HepG2 (cell line): ENCODE measurements around the gene MYRIP. TPM values are rescaled to one million over a fixed set of nuclear protein-coding genes. Genes with fewer than 3 reads are reported as not detected.

Source experiments
- ATAC-seq: fragments of 200-7000 bp; cut with Tn5 transposase; 3 replicates; pipeline ENCODE4 v1.9.1; 2020; ENCODE audit warnings: mild to moderate bottlenecking, moderate library complexity
- BruUV-seq: library from RNA; stranded (reverse); fragments of 400-500 nt; replicated peaks from 2 replicates; lab custom pipeline; 2021; lab: Mats Ljungman, UMichigan
- CTCF ChIA-PET: fragments of 300-600 bp; formaldehyde crosslinking; extraction: SDS; loops from one replicate; lab custom pipeline; 2021; ENCODE audit warnings: low total read pairs, inconsistent platforms, low intra/inter-chr PET ratio; lab: Yijun Ruan, JAX
- POLR2A ChIA-PET: fragments of 350-600 bp; sonication (Branson Sonifier 250); formaldehyde crosslinking; loops from one replicate; lab custom pipeline; 2020; ENCODE audit warnings: antibody characterized with exemption, inconsistent platforms; lab: Yijun Ruan, JAX
- DNase-seq: peaks from one replicate; pipeline ENCODE4 v3.0.0-alpha.2; 2015; ENCODE audit warnings: low spot score
- FAIRE-seq: peaks from 3 replicates; lab custom pipeline; 2011; peaks lifted over from hg19 to GRCh38; lab: Jason Lieb, UNC
- H2AFZ ChIP-seq: one replicate; pipeline ENCODE4 v1.6.1; 2011; ENCODE audit warnings: low read length, inconsistent platforms
- H3K27ac ChIP-seq: fragments of 300-600 bp; 3 replicates; pipeline ENCODE4 v1.8.0; 2011; ENCODE audit warnings: mixed run types, mild to moderate bottlenecking, mixed read lengths, low read length, inconsistent platforms; ENCODE audit not compliant: insufficient read depth; ENCODE audit errors: extremely low read length
- H3K27me3 ChIP-seq, 2 experiments: fragments of 200-600 bp in 1 of 2; 2 replicates in 1 of 2; 3 replicates in 1 of 2; pipeline versions ENCODE4 v1.6.0 to v1.8.0; 2011; ENCODE audit warnings: low read length in 2 of 2, mild to moderate bottlenecking in 2 of 2, moderate library complexity in 2 of 2, inconsistent platforms in 1 of 2; ENCODE audit not compliant: insufficient read depth in 2 of 2, control insufficient read depth in 1 of 2
- H3K36me3 ChIP-seq, 2 experiments: fragments of 200-600 bp in 1 of 2; replicated peaks in 1 of 2; 2 replicates in 1 of 2; 3 replicates in 1 of 2; pipeline versions ENCODE4 v1.5.1 to v1.8.0; 2011; ENCODE audit warnings: low read length in 2 of 2, inconsistent platforms in 1 of 2; ENCODE audit not compliant: insufficient read depth in 2 of 2, control insufficient read depth in 1 of 2
- H3K4me1 ChIP-seq: 2 replicates; pipeline ENCODE4 v1.5.1; 2012; ENCODE audit warnings: low read length, inconsistent platforms; ENCODE audit not compliant: insufficient read depth
- H3K4me2 ChIP-seq: 2 replicates; pipeline ENCODE4 v1.6.0; 2011; ENCODE audit warnings: low read depth, low read length, inconsistent platforms
- H3K4me3 ChIP-seq, 3 experiments: fragments of 200-600 bp in 1 of 3; sonication (generic), shearing (Covaris generic) in 1 of 3; replicated peaks in 1 of 3; 2 replicates each; pipeline ENCODE4 v1.5.1; 2011 to 2016; ENCODE audit warnings: low read length in 3 of 3, inconsistent platforms in 2 of 3, low read depth in 2 of 3, mild to moderate bottlenecking in 2 of 3, control low read depth in 1 of 3, mixed read lengths in 1 of 3; ENCODE audit not compliant: insufficient read depth in 1 of 3
- H3K79me2 ChIP-seq: one replicate; pipeline ENCODE4 v1.6.1; 2011; ENCODE audit warnings: low read length, inconsistent platforms; ENCODE audit not compliant: insufficient read depth
- H3K9ac ChIP-seq: 2 replicates; pipeline ENCODE4 v1.6.0; 2011; ENCODE audit warnings: mild to moderate bottlenecking, low read depth, low read length, inconsistent platforms; ENCODE audit not compliant: insufficient read depth
- H3K9me3 ChIP-seq: 2 replicates; pipeline ENCODE4 v1.5.1; 2012; ENCODE audit warnings: mild to moderate bottlenecking, low read length
- H4K20me1 ChIP-seq: 2 replicates; pipeline ENCODE4 v1.6.0; 2011; ENCODE audit warnings: inconsistent platforms, mild to moderate bottlenecking, low read length, moderate library complexity; ENCODE audit not compliant: insufficient read depth
- AHR ChIP-seq: IDR thresholded peaks from 2 replicates; pipeline ENCODE4 v1.6.1; 2018; ENCODE audit warnings: missing genetic modification reagents, missing compliant biosample characterization
- EP300 ChIP-seq, 3 experiments: sonication (generic) in 1 of 3; formaldehyde crosslinking in 1 of 3; IDR thresholded peaks; 2 replicates each; pipeline versions ENCODE4 v1.5.1 to v1.6.1; 2011 to 2020; ENCODE audit warnings: low read depth in 2 of 3, low read length in 2 of 3, borderline replicate concordance in 1 of 3, improper control_type of control experiment in 1 of 3, mild to moderate bottlenecking in 1 of 3, missing genetic modification reagents in 1 of 3, moderate library complexity in 1 of 3
- KDM3A ChIP-seq: IDR thresholded peaks from 2 replicates; pipeline ENCODE4 v1.6.1; 2018; ENCODE audit warnings: low read depth, missing compliant biosample characterization
- NKX3-1 ChIP-seq: sonication (generic); formaldehyde crosslinking; IDR thresholded peaks from 2 replicates; pipeline ENCODE4 v1.5.0; 2020; ENCODE audit warnings: missing genetic modification reagents
- PAF1 ChIP-seq: IDR thresholded peaks from 2 replicates; pipeline ENCODE4 v1.6.1; 2016; ENCODE audit warnings: missing genetic modification reagents, missing compliant biosample characterization
- POLR2A ChIP-seq, 2 experiments: IDR thresholded peaks; 2 replicates each; pipeline ENCODE4 v1.6.1; 2011; ENCODE audit warnings: low read depth in 2 of 2, low read length in 2 of 2, mild to moderate bottlenecking in 1 of 2, moderate library complexity in 1 of 2; ENCODE audit not compliant: insufficient read depth in 1 of 2
- POLR2AphosphoS5 ChIP-seq: IDR thresholded peaks from 2 replicates; pipeline ENCODE4 v1.6.1; 2012; ENCODE audit warnings: low read depth, low read length
- RAD51 ChIP-seq: fragments of 450-650 bp; IDR thresholded peaks from 2 replicates; pipeline ENCODE4 v1.6.1; 2016; ENCODE audit warnings: borderline replicate concordance
- TBL1XR1 ChIP-seq: fragments of 150-350 bp; IDR thresholded peaks from 2 replicates; pipeline ENCODE4 v1.6.1; 2014; ENCODE audit warnings: borderline replicate concordance, low read length; ENCODE audit not compliant: partially characterized antibody
- ZBTB1 ChIP-seq: sonication (generic); formaldehyde crosslinking; IDR thresholded peaks from 2 replicates; pipeline ENCODE4 v1.4.0; 2020; ENCODE audit warnings: missing genetic modification reagents, borderline replicate concordance
- ZNF160 ChIP-seq: sonication (generic); formaldehyde crosslinking; IDR thresholded peaks from 2 replicates; pipeline ENCODE4 v1.8.0; 2022; ENCODE audit warnings: mild to moderate bottlenecking, inconsistent platforms, missing genetic modification reagents
- ZNF598 ChIP-seq: sonication (generic); formaldehyde crosslinking; IDR thresholded peaks from 2 replicates; pipeline ENCODE4 v1.5.1; 2020; ENCODE audit warnings: mild to moderate bottlenecking, missing genetic modification reagents, borderline replicate concordance
- WGBS: methylation state at CpG from one replicate; pipeline ENCODE4 v1.1.6; 2017; ENCODE audit warnings: low lambda C conversion rate; 5-methylcytosine and 5-hydroxymethylcytosine counted together
- in situ Hi-C: cut with HindIII; loops from 2 replicates; pipeline ENCODE4 v1.10.0; 2017; ENCODE audit warnings: low pct_unique_long_range_greater_than_20kb; ENCODE audit not compliant: extremely low pct_ligation_motif_present
- intact Hi-C: fragments of 100-400 bp; cut with micrococcal nuclease; formaldehyde crosslinking; loops from one replicate; pipeline ENCODE4 v1.10.0; 2022; ENCODE audit not compliant: unreplicated experiment
- polyA plus RNA-seq, 8 experiments: library from polyadenylated mRNA; depleted of rRNA in 3 of 8; stranded (reverse) in 7 of 8; unstranded in 1 of 8; fragments of >200 nt; fragmentation: Illumina TruSeq in 4 of 8; extraction: Trizol in 4 of 8; gene quantifications; 2 replicates each; pipeline versions ENCODE4 v1.2.1 to v1.2.3, GENCODE V29; 2011 to 2016; ENCODE audit warnings: low read depth in 4 of 8, missing spikeins in 1 of 8, mixed read lengths in 1 of 8; ENCODE audit not compliant: insufficient read depth in 1 of 8
- total RNA-seq, 5 experiments: library from RNA; depleted of rRNA; stranded (reverse); fragments of >200 nt; fragmentation: Illumina TruSeq; extraction: Trizol; gene quantifications; 2 replicates each; pipeline ENCODE4 v1.2.3, GENCODE V29; 2016; ENCODE audit warnings: low read depth in 1 of 5
- TF ChIP-seq, protein P1 (sequence below): sonication (generic); formaldehyde crosslinking; IDR thresholded peaks from 2 replicates; pipeline ENCODE4 v1.5.0; 2020; ENCODE audit warnings: mild to moderate bottlenecking, missing genetic modification reagents, borderline replicate concordance
- TF ChIP-seq, protein P2 (sequence below): sonication (generic); formaldehyde crosslinking; conservative IDR thresholded peaks from 2 replicates; pipeline ENCODE4 v1.8.0; 2022; ENCODE audit warnings: low read depth, missing genetic modification reagents

The MYRIP gene
- total and polyA plus RNA-seq, 2 of the 13 experiments (the other 11 are each of a cell fraction or from before 2014, with no cell fraction given), result 0.64 to 0.84 TPM

DNA sequence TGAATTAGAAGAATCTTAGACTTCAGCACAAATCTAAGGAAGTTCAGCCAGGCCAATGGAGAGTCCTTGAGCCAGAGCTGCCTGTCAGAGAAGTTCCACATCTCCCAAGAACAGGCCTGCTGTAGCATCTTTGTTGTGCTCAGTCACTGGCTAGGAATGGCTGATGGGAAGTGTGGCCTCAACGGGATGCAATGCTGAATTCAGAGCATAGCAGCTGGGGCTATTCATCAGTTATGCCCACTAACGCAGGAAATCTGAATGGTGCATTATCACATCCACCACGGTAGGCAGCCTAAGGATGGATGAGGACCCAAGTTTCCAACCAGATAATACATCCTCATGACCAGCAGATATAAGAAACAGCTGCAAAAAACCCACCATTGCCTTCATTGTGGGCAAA, 496.9 kb downstream of the MYRIP start:
- ATAC-seq, result no peak
- ChIA-PET CTCF (no interaction called here), POLR2A (no interaction called here)
- TF ChIP-seq ZNF598 (CRISPR knock-in tag), result no peak
- no peak for TF ChIP-seq KDM3A (CRISPR knock-in tag)
- TF ChIP-seq EP300 (IDR thresholded peaks at IDR 0.05; ENCODE audit: low read depth in 2 of 2, low read length in 2 of 2), result no peak
- no peak for TF ChIP-seq EP300 (CRISPR knock-in tag; IDR thresholded peaks at IDR 0.05; ENCODE audit: borderline replicate concordance)
- no peak for TF ChIP-seq AHR
- TF ChIP-seq NKX3-1 (CRISPR knock-in tag), result no peak
- TF ChIP-seq ZNF160 (CRISPR knock-in tag), result no peak
- no peak for TF ChIP-seq PAF1 (CRISPR knock-in tag)
- no peak for TF ChIP-seq RAD51
- no peak for TF ChIP-seq POLR2A (IDR thresholded peaks at IDR 0.05; ENCODE audit: insufficient read depth in 1 of 2, low read depth in 2 of 2, low read length in 2 of 2)
- TF ChIP-seq, protein P1, sequence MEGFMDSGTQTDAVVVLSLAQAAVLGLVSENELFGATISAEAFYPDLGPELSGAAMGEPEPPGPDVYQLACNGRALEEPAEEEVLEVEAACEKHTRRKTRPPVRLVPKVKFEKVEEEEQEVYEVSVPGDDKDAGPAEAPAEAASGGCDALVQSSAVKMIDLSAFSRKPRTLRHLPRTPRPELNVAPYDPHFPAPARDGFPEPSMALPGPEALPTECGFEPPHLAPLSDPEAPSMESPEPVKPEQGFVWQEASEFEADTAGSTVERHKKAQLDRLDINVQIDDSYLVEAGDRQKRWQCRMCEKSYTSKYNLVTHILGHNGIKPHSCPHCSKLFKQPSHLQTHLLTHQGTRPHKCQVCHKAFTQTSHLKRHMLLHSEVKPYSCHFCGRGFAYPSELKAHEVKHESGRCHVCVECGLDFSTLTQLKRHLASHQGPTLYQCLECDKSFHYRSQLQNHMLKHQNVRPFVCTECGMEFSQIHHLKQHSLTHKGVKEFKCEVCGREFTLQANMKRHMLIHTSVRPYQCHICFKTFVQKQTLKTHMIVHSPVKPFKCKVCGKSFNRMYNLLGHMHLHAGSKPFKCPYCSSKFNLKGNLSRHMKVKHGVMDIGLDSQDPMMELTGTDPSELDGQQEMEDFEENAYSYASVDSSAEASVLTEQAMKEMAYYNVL, result no peak
- TF ChIP-seq, protein P2, sequence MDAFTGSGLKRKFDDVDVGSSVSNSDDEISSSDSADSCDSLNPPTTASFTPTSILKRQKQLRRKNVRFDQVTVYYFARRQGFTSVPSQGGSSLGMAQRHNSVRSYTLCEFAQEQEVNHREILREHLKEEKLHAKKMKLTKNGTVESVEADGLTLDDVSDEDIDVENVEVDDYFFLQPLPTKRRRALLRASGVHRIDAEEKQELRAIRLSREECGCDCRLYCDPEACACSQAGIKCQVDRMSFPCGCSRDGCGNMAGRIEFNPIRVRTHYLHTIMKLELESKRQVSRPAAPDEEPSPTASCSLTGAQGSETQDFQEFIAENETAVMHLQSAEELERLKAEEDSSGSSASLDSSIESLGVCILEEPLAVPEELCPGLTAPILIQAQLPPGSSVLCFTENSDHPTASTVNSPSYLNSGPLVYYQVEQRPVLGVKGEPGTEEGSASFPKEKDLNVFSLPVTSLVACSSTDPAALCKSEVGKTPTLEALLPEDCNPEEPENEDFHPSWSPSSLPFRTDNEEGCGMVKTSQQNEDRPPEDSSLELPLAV (CRISPR knock-in tag), result no peak
- TF ChIP-seq TBL1XR1, result no peak
- no peak for TF ChIP-seq POLR2AphosphoS5
- no peak for TF ChIP-seq ZBTB1
- no peaks in the 10 kb centered on the region for H3K27me3 ChIP-seq
- in situ Hi-C loops (no loop called here), intact Hi-C loops (no loop called here)
- H3K9ac ChIP-seq, result no peak overlapping the region
- 67% methylated on average over 3 of the region's 3 CpGs for WGBS
- peaks cover 14% of the 10 kb centered on the region for H3K79me2 ChIP-seq
- no peak for DNase-seq
- no peak overlapping the region for H3K27ac ChIP-seq
- peaks cover 12% of the 10 kb centered on the region for H3K4me1 ChIP-seq
- H3K9me3 ChIP-seq, result no peaks in the 10 kb centered on the region
- no peaks in the 10 kb centered on the region; a peak in 1 of 5 replicates for H3K36me3 ChIP-seq
- no peaks in the 10 kb centered on the region for H4K20me1 ChIP-seq
- H2AFZ ChIP-seq, result no peak overlapping the region
- no peak overlapping the region for H3K4me3 ChIP-seq
- no peak for FAIRE-seq
- no TSS peak for BruUV-seq
- no peak overlapping the region for H3K4me2 ChIP-seq
